Liver (tissue), 3 donors: ENCODE data around the gene PIGW.

Source experiments
- SP1 ChIP-seq: IDR thresholded peaks from 2 replicates; pipeline ENCODE4 v1.6.1; 2018; ENCODE audit warnings: antibody characterized with exemption, mild to moderate bottlenecking
- TF ChIP-seq, protein P1 (sequence below): fragments of 150-350 bp; IDR thresholded peaks from 2 replicates; pipeline ENCODE4 v1.5.1; 2017; ENCODE audit warnings: improper control_type of control experiment, low read depth, low read length; ENCODE audit not compliant: missing input control
- donor health status: healthy.
- donor health status: healthy.

DNA sequence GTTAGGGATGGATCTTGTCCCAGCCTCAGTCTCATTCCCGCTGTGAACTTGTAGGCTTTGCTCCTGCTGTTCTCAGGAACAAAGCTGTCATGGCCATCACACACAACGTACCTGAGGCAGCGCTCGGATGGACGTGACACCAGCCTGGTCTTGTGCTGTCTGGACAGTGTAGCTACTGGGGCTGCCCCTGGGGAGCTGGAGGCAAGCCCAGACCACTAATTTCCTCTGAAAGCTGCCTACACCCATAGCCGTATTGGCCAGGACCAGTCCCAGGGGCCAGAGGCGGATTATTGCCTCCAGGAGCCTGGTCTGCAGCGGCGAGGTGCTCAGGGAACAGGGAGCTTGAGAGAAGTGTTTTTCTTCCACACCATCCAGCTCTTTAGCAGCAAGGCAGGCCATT is 36.6 kb upstream of the PIGW start:
- TF ChIP-seq, protein P1, sequence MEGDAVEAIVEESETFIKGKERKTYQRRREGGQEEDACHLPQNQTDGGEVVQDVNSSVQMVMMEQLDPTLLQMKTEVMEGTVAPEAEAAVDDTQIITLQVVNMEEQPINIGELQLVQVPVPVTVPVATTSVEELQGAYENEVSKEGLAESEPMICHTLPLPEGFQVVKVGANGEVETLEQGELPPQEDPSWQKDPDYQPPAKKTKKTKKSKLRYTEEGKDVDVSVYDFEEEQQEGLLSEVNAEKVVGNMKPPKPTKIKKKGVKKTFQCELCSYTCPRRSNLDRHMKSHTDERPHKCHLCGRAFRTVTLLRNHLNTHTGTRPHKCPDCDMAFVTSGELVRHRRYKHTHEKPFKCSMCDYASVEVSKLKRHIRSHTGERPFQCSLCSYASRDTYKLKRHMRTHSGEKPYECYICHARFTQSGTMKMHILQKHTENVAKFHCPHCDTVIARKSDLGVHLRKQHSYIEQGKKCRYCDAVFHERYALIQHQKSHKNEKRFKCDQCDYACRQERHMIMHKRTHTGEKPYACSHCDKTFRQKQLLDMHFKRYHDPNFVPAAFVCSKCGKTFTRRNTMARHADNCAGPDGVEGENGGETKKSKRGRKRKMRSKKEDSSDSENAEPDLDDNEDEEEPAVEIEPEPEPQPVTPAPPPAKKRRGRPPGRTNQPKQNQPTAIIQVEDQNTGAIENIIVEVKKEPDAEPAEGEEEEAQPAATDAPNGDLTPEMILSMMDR, result no peak
- TF ChIP-seq SP1, result no peak
